HFF-Myc (cell line): Measurements from ENCODE around the gene CFAP53.
A peak's percentile ranks its signal among the peaks of the same experiment; 100 is the strongest.
"Not testable (repeated sequence)": the region's sequence is repeated elsewhere in the genome, so short reads cannot be mapped to it uniquely, and the experiment has no call there.

Experiments used
- DNase-seq: peaks from one replicate; pipeline ENCODE4 v3.0.0-alpha.2; 2011; ENCODE audit warnings: low read depth; ENCODE audit errors: extremely low read depth
- H3K4me3 ChIP-seq: replicated peaks from 2 replicates; pipeline ENCODE4 v1.5.1; 2011; ENCODE audit warnings: low read depth, mild to moderate bottlenecking, control low read depth, low read length
- TF ChIP-seq, protein P1 (sequence below): IDR thresholded peaks from 2 replicates; pipeline ENCODE4 v1.5.1; 2012; ENCODE audit warnings: mild to moderate bottlenecking, low read depth, low read length, control low read depth; ENCODE audit errors: missing control alignments

The CFAP53 gene

DNA sequence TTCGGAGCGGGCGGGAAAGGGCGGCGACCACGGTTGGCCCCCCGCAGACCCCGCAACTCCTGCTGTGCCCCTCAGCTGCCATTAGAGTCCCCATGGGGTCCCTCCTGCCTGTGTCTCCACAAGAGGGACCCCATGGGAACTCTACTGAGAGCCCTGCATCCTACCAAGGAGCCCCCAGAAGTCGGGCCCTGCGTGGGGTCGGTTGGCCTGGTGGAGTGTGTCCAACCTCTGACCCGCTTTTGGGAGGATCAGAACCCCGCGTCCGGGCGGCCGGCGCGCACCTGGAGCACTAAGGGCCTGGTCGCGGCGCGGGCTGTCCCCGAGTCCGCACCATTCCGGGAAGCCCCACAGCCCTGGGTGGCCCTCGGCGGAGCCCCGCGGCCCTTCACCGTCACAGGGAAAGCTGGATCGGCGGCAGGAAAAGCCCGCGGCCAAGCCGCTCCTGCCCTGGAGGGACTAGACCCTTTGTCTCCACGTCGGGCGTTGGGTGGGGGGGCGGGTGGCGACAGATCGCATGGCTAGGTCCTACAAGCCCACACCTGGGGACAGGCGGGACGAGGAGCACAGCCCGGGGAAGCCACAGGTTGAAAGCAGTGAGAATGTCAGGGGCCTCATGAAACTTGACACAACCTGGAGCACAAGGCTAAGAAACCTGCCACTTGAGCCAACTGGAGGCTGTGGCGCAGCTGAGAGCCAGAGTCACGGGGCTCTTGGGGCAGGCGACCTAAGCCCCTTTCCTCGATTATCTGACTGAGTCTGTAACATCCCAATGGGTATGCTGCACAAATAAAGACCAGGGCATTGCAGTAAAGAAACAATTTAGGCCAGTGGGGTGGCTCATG lies 32.4 kb upstream of the CFAP53 start:
- DNase-seq = no peak
- TF ChIP-seq, protein P1, sequence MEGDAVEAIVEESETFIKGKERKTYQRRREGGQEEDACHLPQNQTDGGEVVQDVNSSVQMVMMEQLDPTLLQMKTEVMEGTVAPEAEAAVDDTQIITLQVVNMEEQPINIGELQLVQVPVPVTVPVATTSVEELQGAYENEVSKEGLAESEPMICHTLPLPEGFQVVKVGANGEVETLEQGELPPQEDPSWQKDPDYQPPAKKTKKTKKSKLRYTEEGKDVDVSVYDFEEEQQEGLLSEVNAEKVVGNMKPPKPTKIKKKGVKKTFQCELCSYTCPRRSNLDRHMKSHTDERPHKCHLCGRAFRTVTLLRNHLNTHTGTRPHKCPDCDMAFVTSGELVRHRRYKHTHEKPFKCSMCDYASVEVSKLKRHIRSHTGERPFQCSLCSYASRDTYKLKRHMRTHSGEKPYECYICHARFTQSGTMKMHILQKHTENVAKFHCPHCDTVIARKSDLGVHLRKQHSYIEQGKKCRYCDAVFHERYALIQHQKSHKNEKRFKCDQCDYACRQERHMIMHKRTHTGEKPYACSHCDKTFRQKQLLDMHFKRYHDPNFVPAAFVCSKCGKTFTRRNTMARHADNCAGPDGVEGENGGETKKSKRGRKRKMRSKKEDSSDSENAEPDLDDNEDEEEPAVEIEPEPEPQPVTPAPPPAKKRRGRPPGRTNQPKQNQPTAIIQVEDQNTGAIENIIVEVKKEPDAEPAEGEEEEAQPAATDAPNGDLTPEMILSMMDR = no peak
- peak overlapping the region; percentile 32 for H3K4me3 ChIP-seq

DNA sequence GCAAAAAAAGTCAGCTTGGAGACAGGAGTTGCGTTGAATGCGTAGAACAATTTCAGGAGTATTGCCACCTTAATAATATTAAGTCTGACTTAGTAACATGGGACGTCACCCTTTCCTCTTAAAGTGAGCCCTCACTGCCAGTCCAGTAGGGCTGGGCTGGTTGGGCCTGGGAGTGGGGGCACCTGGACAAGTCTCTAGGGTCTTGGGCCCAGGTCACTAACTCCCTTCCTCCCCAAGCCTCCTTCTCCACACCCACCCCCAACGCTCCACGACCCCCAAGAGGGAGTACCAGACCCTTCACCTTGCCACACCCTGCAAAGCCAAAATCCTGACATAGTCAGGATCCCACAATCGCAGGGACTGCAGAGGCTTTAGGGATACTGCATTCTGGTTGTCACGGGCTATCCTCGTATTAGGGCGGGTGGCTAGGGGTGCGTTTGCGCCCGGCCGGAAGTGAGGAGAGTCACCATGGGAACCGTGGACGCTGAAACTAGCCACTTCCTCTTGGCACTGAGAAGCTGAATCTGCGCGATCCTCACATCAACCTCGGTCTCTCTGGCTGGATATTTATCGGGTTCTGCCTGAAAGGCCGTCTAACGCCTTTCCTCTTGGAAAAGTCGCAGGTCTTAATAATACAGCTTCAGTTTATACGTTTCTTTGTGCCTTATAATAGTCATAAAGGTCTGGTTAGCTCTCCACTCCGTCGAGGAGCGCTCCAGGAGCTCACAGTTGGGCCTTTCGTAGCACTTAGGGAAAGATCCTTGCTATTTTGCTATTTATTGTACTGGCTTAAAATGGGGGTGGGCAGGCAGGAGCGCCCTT lies 31.5 kb upstream of the CFAP53 start:
- peak overlapping the region; percentile 32 for H3K4me3 ChIP-seq
- TF ChIP-seq, protein P1 = no peak
- DNase-seq = peak; percentile 30

DNA sequence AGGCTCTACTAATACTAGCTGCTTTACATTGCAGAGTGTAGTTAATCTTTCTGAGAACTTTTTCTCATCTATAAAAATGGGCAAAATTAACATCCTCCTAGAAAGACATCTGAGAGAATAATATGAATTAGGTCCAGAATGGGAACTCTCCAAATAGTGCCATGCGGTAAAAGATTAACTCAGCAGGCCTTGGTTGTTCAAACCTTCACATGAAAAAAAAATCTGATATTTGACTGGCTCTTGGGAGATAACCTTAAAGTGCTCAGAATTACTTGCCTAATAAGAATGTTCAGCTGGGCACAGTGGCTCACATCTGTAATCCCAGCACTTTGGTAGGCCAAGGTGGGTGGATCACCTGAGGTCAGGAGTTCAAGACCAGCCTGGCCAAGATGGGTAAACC lies 26.7 kb upstream of the CFAP53 start:
- no peak for DNase-seq
- H3K4me3 ChIP-seq = no peak overlapping the region
- TF ChIP-seq, protein P1 = no peak

DNA sequence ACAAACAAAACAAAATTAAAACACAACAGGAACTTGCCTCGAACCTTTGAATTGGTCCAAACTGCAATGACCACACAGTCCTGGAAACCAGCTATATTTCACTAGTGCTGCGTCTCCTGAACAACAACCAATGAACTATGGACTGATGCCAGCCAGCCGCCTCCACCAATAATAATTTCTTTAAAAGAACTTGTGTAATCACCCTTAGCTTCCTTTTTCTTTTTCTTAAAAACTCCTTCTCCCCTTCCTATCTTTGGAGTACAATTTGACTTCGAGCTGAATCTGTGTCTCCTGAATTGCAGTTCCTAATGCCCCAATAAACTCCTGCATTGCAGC lies 22.8 kb upstream of the CFAP53 start:
- TF ChIP-seq, protein P1 = no peak
- DNase-seq = no peak

DNA sequence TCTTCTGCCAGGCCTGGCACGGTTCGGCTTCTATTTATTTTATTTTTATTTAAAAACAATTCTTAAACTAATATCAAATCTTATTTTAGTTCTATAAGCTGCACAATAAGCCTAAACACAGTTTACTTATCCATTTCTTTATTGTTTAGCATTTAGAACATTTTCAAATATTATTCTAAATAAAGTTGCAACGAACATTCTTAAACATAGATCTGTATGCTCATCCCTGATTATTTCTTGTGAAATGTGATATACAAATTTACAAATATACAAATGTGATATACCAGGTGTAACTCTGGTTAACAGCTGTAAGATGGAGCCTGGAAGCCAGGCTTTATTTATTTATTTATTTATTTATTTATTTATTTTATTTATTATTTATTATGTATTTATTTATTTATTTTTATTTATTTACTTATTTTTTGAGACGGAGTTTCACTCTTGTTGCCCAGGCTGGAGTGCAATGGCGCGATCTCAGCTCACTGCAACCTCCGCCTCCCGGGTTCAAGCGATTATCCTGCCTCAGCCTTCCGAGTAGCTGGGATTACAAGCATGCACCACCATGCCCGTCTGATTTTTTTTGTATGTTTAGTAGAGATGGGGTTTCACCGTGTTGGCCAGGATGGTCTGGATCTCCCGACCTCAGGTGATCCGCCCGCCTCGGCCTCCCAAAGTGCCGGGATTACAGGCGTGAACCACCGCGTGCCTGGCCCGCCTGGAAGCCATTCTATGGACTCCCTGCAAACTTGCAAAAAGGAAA lies 22.2 kb upstream of the CFAP53 start:
- DNase-seq = not testable (repeated sequence)
- H3K4me3 ChIP-seq = peak overlapping the region; percentile 94

More for the DNA sequence above, 22.8 kb upstream of the CFAP53 start:
- no peak overlapping the region for H3K4me3 ChIP-seq

DNA sequence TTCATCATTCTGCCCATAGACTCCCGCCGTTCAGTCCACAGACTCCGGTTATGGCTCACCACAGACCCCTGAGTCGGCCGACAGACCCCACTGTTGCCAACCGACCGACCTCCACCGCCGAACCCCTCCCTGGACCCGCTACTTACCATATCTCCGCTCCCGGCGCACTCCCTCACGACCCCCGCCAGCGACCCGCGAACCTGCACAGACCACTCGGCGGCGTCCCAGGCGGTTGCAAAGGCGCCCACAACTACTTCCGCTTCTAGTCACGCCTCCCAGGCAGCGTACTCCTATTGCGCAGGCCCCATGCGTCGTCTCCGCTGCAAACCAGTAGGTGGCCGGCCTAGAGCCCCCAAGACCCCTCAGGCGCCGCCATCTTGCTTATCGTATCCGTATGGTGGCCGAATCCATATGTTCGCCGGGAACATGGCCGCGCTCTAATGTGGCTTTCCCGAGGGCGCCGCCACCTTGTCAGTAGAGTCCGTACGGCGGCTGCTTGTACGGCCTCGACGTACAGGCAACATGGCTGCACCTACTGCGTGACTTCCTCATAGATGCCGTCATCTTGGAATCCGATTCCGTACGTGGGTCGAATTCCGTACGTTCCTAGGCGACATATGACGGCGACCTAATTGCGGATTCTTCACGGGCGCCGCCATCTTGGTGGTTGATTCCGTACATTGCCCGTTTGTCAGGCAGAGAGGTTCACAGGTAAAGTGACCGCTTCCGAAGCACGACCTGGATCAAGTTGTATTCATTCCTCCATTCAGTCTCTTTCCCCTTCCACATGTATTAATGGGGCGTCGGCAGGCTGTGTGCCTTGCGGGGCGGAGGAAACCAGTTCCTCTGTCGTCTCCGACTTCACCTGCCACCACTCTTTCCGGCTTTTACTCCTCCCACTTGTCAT lies 21.4 kb upstream of the CFAP53 start, which contains the start of gene CXXC1:
TSS of gene CXXC1 (minus strand) at position 252 of the 907 bp plus-strand sequence. CDS start at position 149, 103 bp downstream.
- TF ChIP-seq, protein P1 = peak; percentile 42
- H3K4me3 ChIP-seq = peak within 1 kb of the TSS; percentile 94
- DNase-seq = peak; percentile 98
